GM12891 (cell line): ENCODE results near the gene CUBN.

ENCODE experiments used
- PAX5 ChIP-seq: IDR thresholded peaks from 2 replicates; pipeline ENCODE4 v1.6.1; 2011; ENCODE audit warnings: low read length, moderate library complexity, mild to moderate bottlenecking; ENCODE audit not compliant: insufficient read depth, severe bottlenecking
- POLR2A ChIP-seq: IDR thresholded peaks from 2 replicates; pipeline ENCODE4 v1.6.1; 2011; ENCODE audit warnings: low read depth, low read length, control low read depth
- POLR2AphosphoS5 ChIP-seq: IDR thresholded peaks from 2 replicates; pipeline ENCODE4 v1.6.1; 2011; ENCODE audit warnings: low read depth, low read length, control low read depth
- SPI1 ChIP-seq: IDR thresholded peaks from 2 replicates; pipeline ENCODE4 v1.6.1; 2011; ENCODE audit warnings: low read depth, low read length, control low read depth
- TAF1 ChIP-seq: IDR thresholded peaks from 2 replicates; pipeline ENCODE4 v1.6.1; 2011; ENCODE audit warnings: low read depth, low read length, control low read depth

DNA sequence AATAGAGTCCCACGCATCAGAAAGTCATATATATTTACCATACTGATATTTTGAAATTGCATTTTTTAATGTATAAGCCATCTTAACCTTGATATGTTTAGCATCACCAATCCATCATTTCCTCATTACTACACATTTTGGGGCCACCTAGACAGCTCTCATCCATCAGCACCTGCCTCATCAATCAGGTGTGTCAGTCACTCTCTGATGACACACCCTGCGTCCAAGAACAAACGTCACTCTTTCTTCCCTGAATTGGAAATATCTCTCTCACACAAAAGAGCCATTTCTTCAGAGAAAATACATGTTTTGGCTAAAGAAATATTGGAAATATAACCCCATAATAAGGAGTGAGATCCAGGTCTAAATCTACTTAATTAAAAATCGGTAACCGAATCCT is 273.5 kb downstream of the CUBN start:
- TF ChIP-seq POLR2A, result no peak
- TF ChIP-seq POLR2AphosphoS5, result no peak
- TF ChIP-seq SPI1, result no peak
- no peak for TF ChIP-seq TAF1
- no peak for TF ChIP-seq PAX5
